IPS-15b (cell line): ENCODE data around the gene MPP1.
"Not testable (repeated sequence)": the region's sequence is repeated elsewhere in the genome, so short reads cannot be mapped to it uniquely, and the experiment has no call there.

ENCODE experiments used
- H3K27me3 ChIP-seq: one replicate; pipeline ENCODE4 v1.6.1; 2013; ENCODE audit warnings: low read length; ENCODE audit not compliant: control insufficient read depth, insufficient read depth
- H3K36me3 ChIP-seq: one replicate; pipeline ENCODE4 v1.6.1; 2013; ENCODE audit warnings: low read length; ENCODE audit not compliant: control insufficient read depth, insufficient read depth
- H3K4me1 ChIP-seq: one replicate; pipeline ENCODE4 v1.6.1; 2013; ENCODE audit warnings: mild to moderate bottlenecking, low read length; ENCODE audit not compliant: control insufficient read depth, insufficient read depth
- H3K4me3 ChIP-seq: one replicate; pipeline ENCODE4 v1.5.1; 2013; ENCODE audit warnings: low read depth, low read length
- H3K9ac ChIP-seq: one replicate; pipeline ENCODE4 v1.6.1; 2013; ENCODE audit warnings: low read depth, mild to moderate bottlenecking, low read length
- H3K9me3 ChIP-seq: one replicate; pipeline ENCODE4 v1.6.1; 2013; ENCODE audit warnings: mild to moderate bottlenecking, low read length; ENCODE audit not compliant: control insufficient read depth, insufficient read depth

The MPP1 gene

GRCh38 chrX:154804957-154805695 is at the start of gene MPP1:
TSS of gene MPP1 (minus strand) at chrX:154805485. CDS start at chrX:154805373, 112 bp downstream.
- Histone ChIP-seq H3K36me3 (no peaks in the 10 kb centered on the region), H3K4me1 (no peaks in the 10 kb centered on the region), H3K9me3 (peaks cover 4% of the 10 kb centered on the region), H3K9ac (no peak within 1 kb of the TSS), H3K27me3 (peaks cover 25% of the 10 kb centered on the region), H3K4me3 (peak within 1 kb of the TSS; percentile 62)

DNA sequence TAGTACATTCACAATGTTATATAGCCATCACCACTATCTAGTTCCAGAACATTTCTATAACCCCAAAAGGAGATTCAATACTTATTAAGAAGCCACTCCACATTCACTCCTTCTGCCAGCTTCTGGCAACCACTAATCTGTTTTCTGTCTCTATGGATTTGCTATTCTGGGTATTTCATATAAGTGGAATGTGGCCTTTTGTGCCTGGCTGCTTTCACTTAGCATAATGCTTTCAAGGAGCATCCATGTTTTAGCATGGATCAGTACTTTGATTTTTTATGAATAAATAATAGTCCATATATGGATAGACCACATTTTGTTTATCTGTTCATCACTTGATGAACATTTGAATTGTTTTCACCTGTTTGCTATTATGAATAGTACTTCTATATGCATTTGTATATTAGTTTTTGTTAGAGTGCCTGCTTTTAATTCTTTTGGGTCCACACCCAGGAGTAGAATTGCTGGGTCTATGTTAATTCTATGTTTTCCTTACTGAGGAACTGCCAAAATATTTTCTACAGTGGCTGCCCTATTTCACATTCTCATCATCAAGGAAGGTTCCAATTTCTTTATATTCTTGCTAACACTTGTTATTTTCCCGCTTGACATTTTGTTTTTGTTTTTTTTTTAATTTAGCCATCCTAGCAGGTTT is 45.8 kb upstream of the MPP1 start:
- H3K9ac ChIP-seq = no peak overlapping the region
- no peaks in the 10 kb centered on the region for H3K27me3 ChIP-seq
- H3K36me3 ChIP-seq = no peaks in the 10 kb centered on the region
- H3K9me3 ChIP-seq = no peaks in the 10 kb centered on the region
- no peaks in the 10 kb centered on the region for H3K4me1 ChIP-seq
- H3K4me3 ChIP-seq = no peak overlapping the region

DNA sequence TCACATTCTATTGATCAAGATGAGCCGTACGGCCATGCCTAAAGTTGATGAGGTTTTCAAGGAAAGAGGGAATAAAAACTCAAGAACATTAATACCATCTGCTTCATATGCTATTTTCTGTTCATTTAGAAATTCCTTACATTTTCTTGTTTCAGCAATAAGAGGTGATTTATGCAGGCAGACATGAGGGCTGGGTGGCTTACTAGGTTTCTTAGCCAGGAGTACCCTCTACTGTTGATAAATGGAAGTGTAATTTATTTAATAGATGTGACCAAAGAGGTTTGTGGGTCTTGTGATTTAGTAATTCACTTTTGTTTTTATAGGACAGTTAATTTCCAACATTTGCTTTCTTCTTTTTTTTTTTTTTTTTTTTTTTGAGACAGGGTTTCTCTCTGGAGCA is 35.6 kb upstream of the MPP1 start:
- H3K9ac ChIP-seq = no peak overlapping the region
- H3K4me1 ChIP-seq = no peaks in the 10 kb centered on the region
- no peaks in the 10 kb centered on the region for H3K27me3 ChIP-seq
- no peaks in the 10 kb centered on the region for H3K36me3 ChIP-seq
- H3K9me3 ChIP-seq = peaks cover 4% of the 10 kb centered on the region
- H3K4me3 ChIP-seq = no peak overlapping the region

DNA sequence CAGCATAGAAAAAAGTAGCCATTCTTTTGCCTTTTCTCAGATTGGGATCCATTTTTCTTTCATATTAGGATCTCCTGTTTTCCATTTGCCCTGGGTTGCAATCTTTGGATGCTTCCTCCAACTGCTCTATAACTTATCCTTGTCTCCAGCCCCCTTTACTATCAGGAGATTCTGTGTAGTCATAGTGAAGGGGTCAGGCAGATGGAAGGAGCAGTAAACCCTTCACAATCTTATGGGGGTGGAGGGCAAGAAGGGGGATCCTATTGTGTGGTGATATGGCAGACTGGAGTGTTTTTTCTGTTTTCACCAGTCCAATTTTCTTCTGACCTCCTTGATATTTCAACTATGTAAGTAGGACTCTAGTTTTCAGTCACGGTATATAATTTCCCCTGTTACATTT is 30.9 kb upstream of the MPP1 start:
- H3K36me3 ChIP-seq = no peaks in the 10 kb centered on the region
- no peaks in the 10 kb centered on the region for H3K4me1 ChIP-seq
- H3K27me3 ChIP-seq = no peaks in the 10 kb centered on the region
- no peak overlapping the region for H3K4me3 ChIP-seq
- peaks cover 4% of the 10 kb centered on the region for H3K9me3 ChIP-seq
- H3K9ac ChIP-seq = no peak overlapping the region

DNA sequence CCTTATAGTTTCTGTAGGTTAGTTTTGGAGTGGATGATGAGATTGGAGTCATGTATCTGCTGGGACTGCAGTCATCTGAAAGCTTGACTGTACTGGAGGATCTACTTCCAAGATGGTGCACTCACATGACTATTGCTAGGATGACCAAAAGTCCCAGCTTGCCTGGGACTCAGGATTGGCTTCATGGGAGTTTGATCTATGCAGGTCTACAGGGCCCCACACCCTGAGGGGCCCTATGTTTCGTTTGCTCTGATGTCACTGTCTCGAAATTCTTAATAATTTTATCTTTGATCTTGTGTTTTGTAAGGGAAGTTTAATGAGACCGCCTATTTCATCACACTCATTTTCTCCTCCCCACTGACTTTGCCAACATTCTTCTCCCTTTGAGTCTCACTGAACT is 29.3 kb upstream of the MPP1 start, which contains the start of gene SMIM9:
SMIM9 (minus strand) TSS at position 101 of the 400 bp plus-strand sequence. CDS start 3,806 bp downstream, outside the sequence.
- H3K36me3 ChIP-seq = no peaks in the 10 kb centered on the region
- no peaks in the 10 kb centered on the region for H3K27me3 ChIP-seq
- H3K9ac ChIP-seq = no peak within 1 kb of the TSS
- no peaks in the 10 kb centered on the region for H3K9me3 ChIP-seq
- H3K4me3 ChIP-seq = no peak within 1 kb of the TSS
- H3K4me1 ChIP-seq = no peaks in the 10 kb centered on the region

DNA sequence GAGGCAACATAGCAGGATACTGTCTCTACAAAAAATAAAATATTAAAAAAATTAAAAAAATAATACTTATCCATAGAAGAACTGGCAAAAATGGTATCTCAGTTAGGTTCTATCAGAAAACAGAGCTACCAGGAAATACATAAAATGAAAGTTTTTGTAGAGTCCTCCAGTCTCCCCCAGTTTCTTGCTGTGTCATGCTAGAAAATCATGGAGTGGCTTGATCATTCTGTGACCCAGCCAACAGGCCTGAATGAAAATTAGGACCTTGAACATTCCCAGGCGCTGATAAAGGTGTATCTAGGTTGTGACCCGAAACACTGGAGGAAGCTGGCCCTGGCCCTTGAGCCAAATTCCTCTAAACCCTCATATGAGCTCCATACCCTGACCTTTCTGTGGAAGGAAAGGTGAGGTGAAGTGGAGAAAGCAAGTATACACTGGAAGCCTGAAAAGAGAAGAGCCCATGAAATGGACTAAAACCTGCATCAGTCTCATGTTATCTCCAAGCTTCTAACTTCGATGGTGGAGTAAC is 28.5 kb upstream of the MPP1 start:
- Histone ChIP-seq H3K4me1 (no peaks in the 10 kb centered on the region), H3K4me3 (no peak overlapping the region), H3K9ac (no peak overlapping the region), H3K36me3 (no peaks in the 10 kb centered on the region), H3K27me3 (no peaks in the 10 kb centered on the region), H3K9me3 (no peaks in the 10 kb centered on the region)

DNA sequence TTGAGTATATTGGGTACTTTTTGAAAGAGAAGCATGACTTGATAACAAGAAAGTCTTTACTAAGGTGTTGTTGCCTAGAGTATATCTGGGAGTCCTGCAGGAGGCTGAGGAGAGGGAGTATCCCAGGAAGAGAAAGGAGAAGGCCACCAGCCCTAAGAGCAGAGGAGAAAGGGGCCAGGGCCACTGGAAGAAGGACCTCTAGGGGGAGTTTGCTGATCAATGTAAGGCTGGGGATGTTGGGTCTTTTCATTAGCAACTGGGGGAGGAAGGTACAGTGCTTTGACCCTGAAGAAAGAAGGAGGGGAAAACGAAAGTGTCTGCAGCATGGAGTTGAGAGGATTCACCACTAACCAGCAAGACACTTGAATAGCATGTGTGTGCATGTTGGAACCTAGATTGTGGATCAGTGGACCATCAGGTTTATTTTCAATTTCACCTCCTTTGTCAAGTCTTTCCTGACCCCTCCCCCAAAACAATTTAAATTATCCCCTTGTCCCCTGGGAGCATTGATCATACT is 24.7 kb upstream of the MPP1 start:
- H3K9ac ChIP-seq = no peak overlapping the region
- H3K4me3 ChIP-seq = no peak overlapping the region
- H3K4me1 ChIP-seq = no peaks in the 10 kb centered on the region
- no peaks in the 10 kb centered on the region for H3K9me3 ChIP-seq
- H3K36me3 ChIP-seq = no peaks in the 10 kb centered on the region
- H3K27me3 ChIP-seq = no peaks in the 10 kb centered on the region

DNA sequence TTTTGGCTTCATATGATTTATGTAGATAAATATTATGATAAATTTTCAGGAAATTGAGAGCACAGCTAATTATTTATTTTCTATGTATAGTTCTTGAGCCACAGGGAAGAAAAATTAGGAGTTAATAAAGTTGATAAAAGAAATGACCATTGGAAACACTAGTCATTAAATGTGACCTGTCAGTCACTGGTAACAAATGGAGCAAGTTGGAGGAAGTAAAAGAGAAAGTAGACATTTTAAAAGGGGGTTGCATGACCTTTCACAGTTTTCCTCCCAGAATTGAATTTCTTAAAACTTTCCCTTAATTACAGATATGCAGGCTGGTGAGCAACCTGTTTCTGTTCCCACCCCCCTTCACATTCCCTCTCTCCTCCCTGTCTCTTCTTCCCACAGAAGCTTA is 23.8 kb upstream of the MPP1 start:
- H3K9me3 ChIP-seq = no peaks in the 10 kb centered on the region

GRCh38 chrX:154828016-154828408 is 22.7 kb upstream of the MPP1 start:
- no peaks in the 10 kb centered on the region for H3K9me3 ChIP-seq
- no peak overlapping the region for H3K4me3 ChIP-seq
- no peak overlapping the region for H3K9ac ChIP-seq
- no peaks in the 10 kb centered on the region for H3K36me3 ChIP-seq
- no peaks in the 10 kb centered on the region for H3K27me3 ChIP-seq
- H3K4me1 ChIP-seq = no peaks in the 10 kb centered on the region

More for the DNA sequence above, 23.8 kb upstream of the MPP1 start:
- Histone ChIP-seq H3K36me3 (no peaks in the 10 kb centered on the region), H3K4me3 (no peak overlapping the region), H3K9ac (no peak overlapping the region), H3K27me3 (no peaks in the 10 kb centered on the region), H3K4me1 (no peaks in the 10 kb centered on the region)

DNA sequence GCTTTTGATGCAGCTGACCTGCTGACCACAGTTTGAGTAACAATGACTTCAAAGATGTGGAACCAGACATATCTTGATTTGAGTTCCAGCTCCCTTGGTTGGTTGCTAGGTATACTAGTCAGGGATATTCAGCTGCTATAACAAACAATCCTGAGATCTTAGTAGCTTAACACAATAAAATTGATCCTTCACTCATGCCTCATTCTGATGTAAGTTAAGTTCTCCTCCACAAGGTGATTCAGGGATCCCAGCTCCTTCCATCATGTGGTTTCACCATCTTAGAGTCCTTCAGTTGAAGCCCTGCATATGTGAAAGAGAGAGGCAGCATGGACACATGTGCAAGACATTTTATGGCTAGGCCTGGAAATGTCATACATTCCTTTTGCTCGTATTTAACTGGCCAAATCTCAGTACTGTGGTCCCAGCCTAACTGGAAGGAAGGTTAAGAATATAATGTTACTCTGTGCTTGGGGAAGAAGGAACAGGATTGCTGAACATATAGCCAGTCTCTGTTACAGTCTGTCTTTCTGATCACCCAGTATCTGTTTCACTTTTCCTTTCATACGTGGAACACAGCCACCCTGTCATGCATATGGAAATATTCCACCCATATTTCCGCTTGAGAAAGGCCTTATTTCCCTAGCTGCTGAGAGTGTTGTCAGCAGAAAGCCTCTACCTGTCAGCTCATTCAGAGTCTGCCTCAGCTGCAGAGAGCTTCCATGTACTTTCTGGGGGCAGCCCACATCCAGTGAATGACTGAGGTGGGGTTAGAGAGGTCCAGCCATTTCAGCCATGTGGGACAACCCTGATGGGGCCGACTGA is 22.1 kb upstream of the MPP1 start:
- no peak overlapping the region for H3K9ac ChIP-seq
- H3K27me3 ChIP-seq = no peaks in the 10 kb centered on the region
- no peaks in the 10 kb centered on the region for H3K9me3 ChIP-seq
- no peaks in the 10 kb centered on the region for H3K4me1 ChIP-seq
- H3K36me3 ChIP-seq = no peaks in the 10 kb centered on the region
- no peak overlapping the region for H3K4me3 ChIP-seq

GRCh38 chrX:154825586-154825985 is 20.3 kb upstream of the MPP1 start:
- not testable (repeated sequence) for H3K9ac ChIP-seq, H3K9me3 ChIP-seq, H3K27me3 ChIP-seq, H3K36me3 ChIP-seq, H3K4me3 ChIP-seq
- peaks cover 11% of the 10 kb centered on the region for H3K4me1 ChIP-seq
